HG03558 (cell line): ENCODE results near the gene FAM184B.

Experiments
- ATAC-seq: cut with Tn5 transposase; IDR thresholded peaks from one replicate; pipeline ENCODE4 v1.9.1; 2021; ENCODE audit warnings: moderate number of reproducible peaks; ENCODE audit not compliant: unreplicated experiment; ENCODE audit errors: extremely low read depth

FAM184B gene

GRCh38 chr4:17647176-17647806, 134.1 kb downstream of the FAM184B start:
- ATAC-seq = no peak

GRCh38 chr4:17646693-17647092, 134.7 kb downstream of the FAM184B start:
- ATAC-seq = no peak

DNA sequence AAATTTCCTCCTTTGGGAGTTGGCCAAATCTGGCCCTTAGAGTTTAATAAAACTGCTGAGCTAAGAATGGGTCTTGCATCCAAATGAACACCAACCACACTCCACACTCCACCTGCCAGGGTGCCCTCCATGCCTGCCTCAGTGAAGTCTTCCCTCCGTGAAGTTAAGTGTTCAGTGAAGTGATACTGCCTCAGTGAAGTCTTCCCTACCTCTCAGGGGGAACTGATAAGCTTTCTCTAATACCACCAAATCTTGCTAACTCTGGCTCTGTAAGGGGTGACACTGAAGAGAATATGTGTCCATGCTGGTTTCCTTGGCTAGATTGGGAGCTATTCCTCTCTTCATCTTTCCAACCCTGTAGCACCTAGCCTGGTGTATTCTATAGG, 139.0 kb downstream of the FAM184B start:
- ATAC-seq = no peak

DNA sequence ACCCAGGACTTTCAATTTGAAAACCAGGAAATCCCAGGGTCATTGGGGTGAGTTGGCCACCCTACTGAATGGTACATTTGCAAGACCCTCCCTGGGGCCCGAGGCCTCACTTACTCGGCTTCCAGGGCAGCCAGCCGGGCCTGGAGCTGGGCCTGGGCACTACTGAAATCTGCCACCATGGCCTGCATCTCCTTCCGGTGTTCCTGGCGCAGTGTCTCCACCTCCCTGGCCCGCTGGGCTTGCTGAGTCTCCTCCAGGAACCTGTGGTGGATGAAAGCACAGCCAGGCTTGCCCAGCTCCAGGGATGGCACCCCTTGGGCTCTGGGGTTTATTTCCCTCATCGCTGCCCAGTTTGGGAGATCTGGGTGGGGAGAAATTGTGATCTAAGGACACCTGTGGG, 142.3 kb downstream of the FAM184B start:
- no peak for ATAC-seq

- no peak for ATAC-seq
These were observed 144.5 kb downstream of the FAM184B start for GRCh38 chr4:17636696-17637622.

- ATAC-seq = no peak
These were observed 145.1 kb downstream of the FAM184B start for GRCh38 chr4:17636341-17636695.

GRCh38 chr4:17635056-17635455, 146.4 kb downstream of the FAM184B start:
- no peak for ATAC-seq

DNA sequence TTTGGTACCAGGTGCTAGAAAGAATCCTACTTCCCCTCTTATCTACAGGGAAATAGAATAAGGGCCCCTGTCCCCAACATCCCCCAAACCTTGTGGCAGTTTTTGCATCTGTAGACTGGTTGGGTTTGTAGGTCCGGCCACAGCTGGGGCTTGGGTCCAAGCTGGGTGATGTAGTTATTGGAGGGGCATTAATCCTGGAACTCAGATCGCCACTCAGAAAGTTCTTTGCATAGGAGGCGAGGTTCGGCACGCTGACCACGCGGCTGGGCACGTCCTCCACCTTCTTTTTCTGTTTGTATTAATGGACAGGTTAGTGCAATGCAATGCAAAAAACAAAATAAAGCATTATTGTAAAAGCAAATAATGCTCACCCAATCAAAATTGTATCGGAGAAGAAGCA, 147.8 kb downstream of the FAM184B start:
- ATAC-seq = no peak

GRCh38 chr4:17630228-17630627, 151.2 kb downstream of the FAM184B start:
- ATAC-seq = no peak

- ATAC-seq = no peak
These were observed 156.6 kb downstream of the FAM184B start for GRCh38 chr4:17624821-17625220.

DNA sequence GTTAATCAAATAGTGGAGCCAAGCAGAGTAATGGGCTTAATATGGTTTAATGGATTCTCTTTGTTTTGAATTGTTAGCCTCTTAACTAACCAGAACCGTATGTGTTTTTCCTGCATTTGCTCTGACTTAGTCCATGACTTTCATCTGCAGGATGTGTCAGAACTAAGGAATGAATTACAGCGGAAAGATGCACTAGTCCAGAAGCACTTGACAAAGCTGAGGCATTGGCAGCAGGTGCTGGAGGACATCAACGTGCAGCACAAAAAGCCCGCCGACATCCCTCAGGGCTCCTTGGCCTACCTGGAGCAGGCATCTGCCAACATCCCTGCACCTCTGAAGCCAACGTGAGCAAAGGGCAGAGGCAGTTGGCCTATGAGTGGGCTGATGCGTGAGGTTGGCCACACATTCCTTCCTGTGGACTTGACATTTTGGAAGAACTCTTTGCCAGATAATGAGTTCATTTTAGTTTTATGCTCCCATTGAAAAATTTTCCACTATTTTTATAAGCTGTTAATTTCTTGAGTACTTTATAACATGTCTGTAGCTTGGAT, 157.9 kb downstream of the FAM184B start:
- no peak for ATAC-seq

DNA sequence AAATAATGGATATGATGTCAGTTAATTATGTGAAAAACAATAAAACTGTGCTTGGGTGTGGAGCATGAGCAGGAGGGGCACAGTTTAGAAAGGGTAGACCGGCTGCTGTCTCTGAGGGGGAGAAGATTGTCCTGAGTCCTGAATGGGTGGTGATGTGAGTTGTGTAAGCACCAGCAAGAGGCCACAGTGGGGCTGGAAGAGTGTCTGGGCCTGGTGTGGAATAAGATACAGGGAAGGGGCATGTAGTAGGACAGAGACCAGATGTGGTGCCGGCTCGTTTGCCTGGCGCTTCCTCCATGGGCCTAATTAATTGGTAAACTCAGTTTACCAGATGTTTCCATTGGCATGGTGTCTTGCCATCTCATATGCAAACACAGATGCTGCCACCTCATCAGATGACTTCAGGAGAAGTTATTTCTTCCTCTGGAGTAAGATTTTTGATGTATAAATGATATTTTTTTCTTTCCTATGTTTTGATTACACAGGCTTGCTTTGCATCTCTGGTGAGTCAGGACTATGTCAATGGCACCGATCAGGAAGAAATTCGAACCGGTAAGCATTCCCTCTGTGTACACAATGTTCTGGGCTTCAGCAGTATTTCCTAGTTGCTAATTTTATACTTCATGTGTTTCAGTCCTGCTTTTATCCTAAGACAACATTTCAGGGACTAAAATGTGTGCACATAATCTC, 161.9 kb downstream of the FAM184B start:
- no peak for ATAC-seq

DNA sequence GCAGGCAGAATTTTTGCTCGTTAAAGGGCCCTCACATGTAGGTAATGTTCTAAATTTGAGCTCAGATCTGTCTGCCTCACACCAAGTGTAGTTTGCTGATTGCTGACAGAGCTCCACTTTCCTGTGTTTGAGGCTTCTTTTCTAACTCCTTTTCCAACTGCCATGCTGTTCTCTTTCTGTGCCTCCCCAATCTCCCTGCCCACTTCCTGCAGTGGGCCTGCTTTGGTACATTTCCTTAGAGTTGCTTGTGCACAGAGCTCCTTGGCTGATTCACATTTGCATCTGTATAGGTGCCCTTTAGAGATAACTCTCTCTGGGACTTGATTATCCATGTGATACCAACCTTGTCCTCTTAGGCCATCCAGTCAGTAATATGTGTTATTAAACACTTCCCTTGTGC, 162.5 kb downstream of the FAM184B start:
- ATAC-seq = no peak

- ATAC-seq = no peak
These were observed 165.1 kb downstream of the FAM184B start for GRCh38 chr4:17616283-17616682.

GRCh38 chr4:17614416-17615299, 166.8 kb downstream of the FAM184B start, which contains the start of gene MED28:
MED28 (plus strand) TSS chr4:17614641; CDS start chr4:17614655, 14 bp downstream.
- peak; percentile 84 for ATAC-seq

DNA sequence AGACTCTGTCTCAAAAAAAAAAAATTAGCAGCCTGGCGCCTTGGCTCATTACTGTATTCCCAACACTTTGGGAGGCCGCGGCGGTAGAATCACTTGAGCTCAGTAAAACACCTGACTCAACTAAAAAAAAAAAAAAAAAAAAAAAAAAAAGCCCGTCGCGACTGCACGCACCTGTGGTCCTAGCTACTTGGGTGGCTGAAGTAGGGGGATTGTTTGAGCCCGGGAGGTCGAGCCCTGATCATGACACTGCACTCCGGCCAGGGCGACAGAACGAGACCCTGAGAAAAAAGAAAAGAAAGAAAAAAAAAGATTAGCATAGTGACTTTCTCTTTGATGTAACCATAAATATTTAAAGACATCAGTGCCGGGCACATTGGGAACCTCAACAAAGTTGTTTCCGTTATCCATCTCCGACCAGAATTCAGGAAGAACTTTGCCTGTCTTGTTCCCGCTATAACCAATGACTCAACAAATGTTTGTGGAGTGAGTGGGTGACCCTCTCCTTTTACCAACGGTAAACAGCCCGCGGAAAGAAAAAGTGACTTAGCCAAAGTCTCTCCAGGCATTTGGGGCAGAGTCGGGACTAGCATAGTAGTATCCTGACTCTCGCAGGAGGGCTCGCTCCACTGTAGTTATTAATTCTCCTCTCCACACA, 167.5 kb downstream of the FAM184B start:
- ATAC-seq = peak; percentile 28

DNA sequence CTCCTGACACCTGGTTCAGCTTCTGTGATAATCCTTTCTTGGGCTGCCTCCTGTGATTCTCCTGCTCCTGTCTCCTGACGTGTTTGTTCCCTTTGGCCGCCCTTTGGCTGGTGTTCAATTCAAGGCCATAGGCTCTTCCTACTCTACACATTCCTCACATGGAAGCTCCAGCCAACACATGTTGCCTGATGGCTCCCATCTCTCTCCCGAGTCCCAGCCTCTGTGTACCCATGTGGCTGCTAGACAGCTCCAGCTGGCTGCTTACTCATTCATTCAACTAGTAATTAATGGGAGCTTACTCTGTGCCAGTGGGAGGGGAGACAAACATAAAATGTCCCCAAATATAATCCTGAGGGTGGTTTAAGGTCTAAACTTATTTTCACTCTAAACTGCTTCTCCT, 176.2 kb downstream of the FAM184B start:
- ATAC-seq = no peak

- ATAC-seq = no peak
These were observed 181.6 kb downstream of the FAM184B start for GRCh38 chr4:17599826-17600225.

- no peak for ATAC-seq
These were observed 183.9 kb downstream of the FAM184B start for GRCh38 chr4:17597517-17597916.
